Progenitor cell of endocrine pancreas (in vitro differentiated cells): ENCODE measurements around the gene TYW5. TPM values are rescaled to one million over a fixed set of nuclear protein-coding genes. Genes with fewer than 3 reads are reported as not detected.

ENCODE experiments used
- DNase-seq: peaks from one replicate; pipeline ENCODE4 v3.0.0; 2021; ENCODE audit warnings: low spot score; ENCODE audit not compliant: unreplicated experiment
- H3K27ac Mint-ChIP-seq: 2 replicates; pipeline ENCODE4 v1.8.0; 2021; ENCODE audit warnings: mild to moderate bottlenecking, moderate library complexity, mixed read lengths
- H3K27me3 Mint-ChIP-seq: 2 replicates; pipeline ENCODE4 v1.8.0; 2021; ENCODE audit warnings: mixed read lengths
- H3K36me3 Mint-ChIP-seq: 2 replicates; pipeline ENCODE4 v1.8.0; 2022; ENCODE audit warnings: mixed read lengths; ENCODE audit not compliant: insufficient read depth
- H3K4me1 Mint-ChIP-seq: 2 replicates; pipeline ENCODE4 v1.8.0; 2021; ENCODE audit warnings: low read depth, mixed read lengths
- H3K4me3 Mint-ChIP-seq: 2 replicates; pipeline ENCODE4 v1.8.0; 2021; ENCODE audit warnings: low read depth, mild to moderate bottlenecking, moderate library complexity, mixed read lengths
- H3K9me3 Mint-ChIP-seq: 2 replicates; pipeline ENCODE4 v1.8.0; 2021; ENCODE audit warnings: low read depth, mixed read lengths
- total RNA-seq: library from RNA; stranded (reverse); gene quantifications from 2 replicates; pipeline ENCODE4 v1.2.1, GENCODE V29; 2021
- TF ChIP-seq, protein P1 (sequence below): fragments of 200-600 bp; sonication (generic); IDR thresholded peaks from one replicate; pipeline ENCODE4 v1.5.0; 2021; ENCODE audit warnings: antibody characterized with exemption, mild to moderate bottlenecking; ENCODE audit not compliant: unreplicated experiment

Gene TYW5
- total RNA-seq, 1 donor from 2014 or later: 16.6 TPM

DNA sequence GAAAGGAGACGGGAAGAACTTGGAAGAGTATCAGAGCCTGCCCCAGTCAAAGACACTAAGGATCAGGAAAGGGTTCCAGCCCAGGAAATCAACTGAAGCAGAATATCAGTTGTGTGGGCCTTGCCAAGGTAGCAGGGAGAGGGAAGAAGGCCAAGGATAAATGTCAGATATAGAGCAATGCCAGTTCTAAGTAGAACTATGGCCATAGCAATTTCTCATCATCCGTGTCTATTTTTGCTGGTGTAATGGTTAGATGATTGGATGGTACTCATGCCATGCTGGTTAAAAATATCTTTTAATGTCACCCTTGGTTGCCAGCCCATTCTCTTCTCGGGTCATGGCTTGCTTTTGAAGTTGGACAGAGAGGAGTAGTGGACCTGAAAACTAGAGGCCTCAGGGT is 42.0 kb upstream of the TYW5 start:
- Mint-ChIP-seq H3K27me3 (no peaks in the 10 kb centered on the region), H3K36me3 (no peaks in the 10 kb centered on the region), H3K4me1 (no peaks in the 10 kb centered on the region), H3K27ac (no peak overlapping the region), H3K9me3 (no peaks in the 10 kb centered on the region), H3K4me3 (no peak overlapping the region)
- TF ChIP-seq, protein P1, sequence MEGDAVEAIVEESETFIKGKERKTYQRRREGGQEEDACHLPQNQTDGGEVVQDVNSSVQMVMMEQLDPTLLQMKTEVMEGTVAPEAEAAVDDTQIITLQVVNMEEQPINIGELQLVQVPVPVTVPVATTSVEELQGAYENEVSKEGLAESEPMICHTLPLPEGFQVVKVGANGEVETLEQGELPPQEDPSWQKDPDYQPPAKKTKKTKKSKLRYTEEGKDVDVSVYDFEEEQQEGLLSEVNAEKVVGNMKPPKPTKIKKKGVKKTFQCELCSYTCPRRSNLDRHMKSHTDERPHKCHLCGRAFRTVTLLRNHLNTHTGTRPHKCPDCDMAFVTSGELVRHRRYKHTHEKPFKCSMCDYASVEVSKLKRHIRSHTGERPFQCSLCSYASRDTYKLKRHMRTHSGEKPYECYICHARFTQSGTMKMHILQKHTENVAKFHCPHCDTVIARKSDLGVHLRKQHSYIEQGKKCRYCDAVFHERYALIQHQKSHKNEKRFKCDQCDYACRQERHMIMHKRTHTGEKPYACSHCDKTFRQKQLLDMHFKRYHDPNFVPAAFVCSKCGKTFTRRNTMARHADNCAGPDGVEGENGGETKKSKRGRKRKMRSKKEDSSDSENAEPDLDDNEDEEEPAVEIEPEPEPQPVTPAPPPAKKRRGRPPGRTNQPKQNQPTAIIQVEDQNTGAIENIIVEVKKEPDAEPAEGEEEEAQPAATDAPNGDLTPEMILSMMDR: no peak
- DNase-seq: no peak

GRCh38 chr2:199994896-199995295 is 39.6 kb upstream of the TYW5 start:
- Mint-ChIP-seq H3K36me3 (no peaks in the 10 kb centered on the region), H3K27ac (no peak overlapping the region), H3K27me3 (no peaks in the 10 kb centered on the region), H3K4me1 (no peaks in the 10 kb centered on the region), H3K9me3 (no peaks in the 10 kb centered on the region), H3K4me3 (no peak overlapping the region)
- DNase-seq: no peak
- TF ChIP-seq, protein P1: no peak

DNA sequence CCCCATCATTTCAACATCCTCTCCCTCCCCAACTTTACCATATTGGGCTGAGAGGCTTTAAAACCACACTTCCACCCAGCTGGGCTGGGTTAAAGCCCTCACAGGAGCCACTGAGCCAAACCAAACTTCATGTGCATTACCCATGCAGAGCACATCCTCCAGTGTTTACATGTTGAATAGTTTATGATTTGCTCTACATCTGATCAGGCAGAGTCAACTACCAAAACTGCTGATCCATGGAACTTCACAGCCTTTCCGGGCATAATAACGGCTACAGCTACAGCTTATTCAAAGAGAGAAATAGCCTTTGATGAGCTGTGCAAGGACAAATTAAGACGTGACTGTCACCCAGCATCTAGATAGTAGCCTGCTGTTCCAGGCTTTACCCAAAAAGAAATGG is 39.1 kb upstream of the TYW5 start:
- H3K9me3 Mint-ChIP-seq: no peaks in the 10 kb centered on the region
- no peaks in the 10 kb centered on the region for H3K36me3 Mint-ChIP-seq
- no peaks in the 10 kb centered on the region for H3K27me3 Mint-ChIP-seq
- H3K4me1 Mint-ChIP-seq: no peaks in the 10 kb centered on the region
- H3K27ac Mint-ChIP-seq: no peak overlapping the region
- DNase-seq: no peak
- TF ChIP-seq, protein P1: no peak
- H3K4me3 Mint-ChIP-seq: no peak overlapping the region

GRCh38 chr2:199992296-199992695 is 37.0 kb upstream of the TYW5 start:
- H3K36me3 Mint-ChIP-seq: no peaks in the 10 kb centered on the region
- TF ChIP-seq, protein P1: no peak
- no peaks in the 10 kb centered on the region for H3K9me3 Mint-ChIP-seq
- H3K27ac Mint-ChIP-seq: no peak overlapping the region
- no peaks in the 10 kb centered on the region for H3K27me3 Mint-ChIP-seq
- H3K4me3 Mint-ChIP-seq: no peak overlapping the region
- no peak for DNase-seq
- H3K4me1 Mint-ChIP-seq: peaks cover 3% of the 10 kb centered on the region

DNA sequence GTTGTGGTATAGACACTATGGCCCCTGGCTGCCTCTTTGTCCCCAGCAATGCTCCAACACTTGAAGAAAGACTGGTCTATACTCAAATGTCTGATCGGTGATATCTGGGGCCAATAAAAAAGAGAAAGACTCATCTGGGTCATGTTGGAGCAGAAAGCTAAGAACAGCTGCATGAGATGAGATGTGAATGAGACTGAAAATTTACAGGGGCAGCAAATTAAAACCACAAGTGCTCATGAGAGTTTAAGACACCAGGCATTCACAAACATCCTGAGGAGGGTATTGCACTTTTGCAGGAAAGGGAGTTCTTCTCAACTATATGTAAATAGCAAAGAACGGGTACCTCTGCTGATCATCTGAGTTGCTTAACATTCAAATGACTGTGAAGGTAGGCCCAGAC is 36.4 kb upstream of the TYW5 start:
- H3K9me3 Mint-ChIP-seq: no peaks in the 10 kb centered on the region
- TF ChIP-seq, protein P1: no peak
- H3K4me3 Mint-ChIP-seq: no peak overlapping the region
- no peak for DNase-seq
- no peaks in the 10 kb centered on the region for H3K27me3 Mint-ChIP-seq
- H3K27ac Mint-ChIP-seq: no peak overlapping the region
- H3K36me3 Mint-ChIP-seq: no peaks in the 10 kb centered on the region
- peaks cover 3% of the 10 kb centered on the region for H3K4me1 Mint-ChIP-seq
